GM12801 (cell line): ENCODE data around the gene CHID1.

Experiments used
- CTCF ChIP-seq: IDR thresholded peaks from one replicate; pipeline ENCODE4 v1.5.1; 2011; ENCODE audit warnings: control low read depth; ENCODE audit not compliant: insufficient read length; ENCODE audit errors: extremely low read depth

CHID1 gene

GRCh38 chr11:824292-824880 lies 86.2 kb downstream of the CHID1 start:
- no peak for TF ChIP-seq CTCF

DNA sequence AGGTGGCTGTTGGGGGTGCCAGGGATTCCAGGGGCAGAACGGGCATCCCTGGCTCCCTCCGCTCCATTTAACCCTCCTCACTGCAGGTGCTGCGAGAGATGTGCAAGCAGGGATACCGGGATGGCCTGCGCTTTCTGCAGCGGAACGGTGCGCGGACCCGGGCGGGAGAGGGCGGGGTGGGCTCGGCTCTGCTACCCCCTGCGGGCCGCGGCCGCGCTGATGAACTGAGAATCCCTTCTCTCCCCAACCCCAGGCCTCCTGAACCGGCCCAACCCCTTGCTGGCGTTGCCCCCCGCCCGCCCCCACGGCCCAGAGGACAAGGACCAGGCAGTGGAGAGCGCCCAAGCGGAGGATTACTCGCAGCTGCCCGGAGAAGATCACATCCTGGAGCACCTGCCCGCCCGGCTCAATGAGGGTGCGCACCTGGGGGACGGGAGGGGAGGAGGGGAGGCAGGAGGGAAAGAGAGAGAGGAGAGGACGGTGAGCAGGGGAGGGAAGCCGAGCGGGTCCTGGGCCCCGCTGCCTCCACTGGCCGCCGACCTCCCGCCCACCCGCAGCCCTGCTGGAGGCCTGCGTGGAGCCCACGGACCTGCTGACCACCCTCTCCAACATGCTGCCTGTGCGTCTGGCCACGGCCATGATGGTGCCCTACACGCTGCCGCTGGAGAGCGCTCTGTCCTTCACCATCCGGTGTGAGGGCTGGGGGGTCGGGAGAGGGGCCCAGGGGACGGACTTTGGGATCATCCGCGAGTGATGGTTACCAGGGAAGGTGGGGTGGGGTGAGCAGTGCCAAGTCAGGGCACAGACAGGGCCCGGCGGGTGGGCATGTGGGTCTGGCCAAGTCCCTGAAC lies 86.9 kb downstream of the CHID1 start:
- TF ChIP-seq CTCF = no peak

DNA sequence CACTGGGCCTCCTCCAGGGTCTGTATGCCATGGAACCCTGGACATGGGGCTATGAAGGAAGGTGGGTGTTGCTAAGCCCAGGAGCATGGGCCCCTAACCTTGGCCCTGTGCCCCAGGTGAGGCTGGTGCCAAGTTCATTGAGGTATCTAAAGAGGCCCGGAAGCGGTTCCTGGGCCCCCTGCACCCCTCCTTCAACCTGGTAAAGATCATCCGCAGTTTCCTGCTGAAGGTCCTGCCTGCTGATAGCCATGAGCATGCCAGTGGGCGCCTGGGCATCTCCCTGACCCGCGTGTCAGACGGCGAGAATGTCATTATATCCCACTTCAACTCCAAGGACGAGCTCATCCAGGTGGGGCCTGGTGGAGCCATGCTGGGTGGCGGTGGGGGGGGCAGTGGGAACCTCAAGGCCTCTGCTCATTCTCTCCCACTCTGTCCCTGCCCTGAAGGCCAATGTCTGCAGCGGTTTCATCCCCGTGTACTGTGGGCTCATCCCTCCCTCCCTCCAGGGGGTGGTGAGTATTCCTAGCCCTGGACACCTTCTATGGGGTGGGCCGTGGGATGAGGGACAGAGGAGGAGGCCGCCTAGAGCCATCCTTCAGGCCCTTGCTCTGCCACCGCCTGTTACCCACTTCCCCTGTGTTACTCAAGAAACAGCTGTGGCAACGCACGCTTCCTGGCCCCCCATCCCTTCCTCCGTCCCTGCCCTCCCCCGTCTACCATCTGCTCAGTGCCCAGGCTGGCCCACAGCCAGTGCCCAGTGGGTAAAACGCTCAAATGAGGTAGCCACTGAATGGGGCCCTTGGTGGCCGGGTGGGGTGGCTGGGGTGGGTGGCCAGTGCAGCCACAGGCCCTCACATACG lies 88.9 kb downstream of the CHID1 start:
- TF ChIP-seq CTCF = no peak

DNA sequence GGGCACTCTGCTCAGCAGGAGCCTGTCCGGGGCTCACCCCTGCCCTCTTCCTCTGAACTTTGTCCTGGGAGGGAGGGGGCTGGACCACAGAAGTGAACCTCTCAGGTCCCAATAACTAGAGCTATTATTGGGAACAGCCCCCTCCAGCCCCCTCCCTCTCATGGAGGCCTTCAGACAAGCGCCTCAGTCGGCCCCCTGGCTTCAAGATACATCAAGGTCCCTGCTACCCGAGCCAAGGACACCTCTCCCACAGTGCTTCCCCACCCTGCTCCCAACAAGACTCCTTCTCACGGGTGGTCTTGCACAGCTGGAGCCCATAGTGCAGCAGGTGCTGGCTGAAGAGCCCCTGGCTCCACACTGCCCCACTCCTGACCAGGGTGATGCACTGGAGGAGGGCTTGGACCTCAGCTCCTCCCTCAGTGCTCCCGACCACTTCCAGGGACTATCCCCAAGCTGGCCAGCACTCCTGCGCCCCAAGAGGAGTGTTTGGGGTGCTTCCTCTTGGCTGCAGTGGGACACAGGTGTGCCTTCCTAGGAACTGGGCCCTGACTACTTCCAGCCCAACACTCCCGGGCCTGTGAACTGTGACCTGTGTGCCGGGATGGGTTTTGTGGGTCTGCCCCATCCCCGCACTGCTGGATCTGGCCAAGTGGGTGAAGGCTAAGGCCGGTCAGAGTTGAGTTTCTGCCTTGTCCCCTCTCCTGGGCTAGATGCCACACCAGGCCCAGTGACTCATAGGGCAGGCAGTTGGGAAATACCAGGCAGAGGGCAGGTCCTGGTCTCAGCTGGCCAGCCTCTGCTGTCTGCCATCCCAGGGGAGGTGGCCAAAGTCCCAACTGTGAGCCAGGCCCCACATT lies 89.7 kb downstream of the CHID1 start:
- no peak for TF ChIP-seq CTCF

DNA sequence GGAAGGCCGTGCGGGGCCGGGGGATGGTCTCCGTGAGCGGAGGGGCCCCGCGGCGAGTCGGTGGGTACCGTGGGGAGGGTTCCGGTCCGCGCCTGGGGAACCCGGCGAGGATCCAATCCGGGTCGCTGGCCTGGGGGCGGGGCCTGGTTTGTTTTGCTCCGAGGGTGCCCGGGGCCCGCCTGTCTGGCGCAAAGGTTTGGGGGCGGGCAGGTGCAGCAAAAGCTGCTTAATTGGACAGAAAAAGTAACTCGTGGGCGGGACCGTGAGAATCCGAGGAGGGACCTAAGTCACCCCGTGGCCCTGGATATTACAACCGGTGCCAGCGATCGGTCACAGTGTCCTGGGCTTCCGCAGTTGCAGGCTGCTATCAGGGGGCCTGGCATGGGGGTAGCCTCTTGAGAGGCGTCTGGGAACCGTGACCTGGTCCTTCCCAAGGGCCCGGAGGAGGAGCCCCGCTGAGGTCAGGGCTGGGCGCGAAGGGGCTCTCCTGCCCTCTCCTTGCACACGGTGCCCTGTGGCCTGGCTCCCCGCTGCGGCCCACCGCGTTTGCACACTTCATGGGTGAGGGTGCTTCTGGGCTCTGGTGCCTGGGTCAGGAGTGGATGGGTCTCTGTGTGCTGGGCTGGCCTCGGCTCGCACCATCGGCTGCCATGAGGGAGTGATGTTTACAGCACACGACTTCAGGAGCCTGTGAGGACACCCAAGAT lies 90.5 kb downstream of the CHID1 start:
- no peak for TF ChIP-seq CTCF

DNA sequence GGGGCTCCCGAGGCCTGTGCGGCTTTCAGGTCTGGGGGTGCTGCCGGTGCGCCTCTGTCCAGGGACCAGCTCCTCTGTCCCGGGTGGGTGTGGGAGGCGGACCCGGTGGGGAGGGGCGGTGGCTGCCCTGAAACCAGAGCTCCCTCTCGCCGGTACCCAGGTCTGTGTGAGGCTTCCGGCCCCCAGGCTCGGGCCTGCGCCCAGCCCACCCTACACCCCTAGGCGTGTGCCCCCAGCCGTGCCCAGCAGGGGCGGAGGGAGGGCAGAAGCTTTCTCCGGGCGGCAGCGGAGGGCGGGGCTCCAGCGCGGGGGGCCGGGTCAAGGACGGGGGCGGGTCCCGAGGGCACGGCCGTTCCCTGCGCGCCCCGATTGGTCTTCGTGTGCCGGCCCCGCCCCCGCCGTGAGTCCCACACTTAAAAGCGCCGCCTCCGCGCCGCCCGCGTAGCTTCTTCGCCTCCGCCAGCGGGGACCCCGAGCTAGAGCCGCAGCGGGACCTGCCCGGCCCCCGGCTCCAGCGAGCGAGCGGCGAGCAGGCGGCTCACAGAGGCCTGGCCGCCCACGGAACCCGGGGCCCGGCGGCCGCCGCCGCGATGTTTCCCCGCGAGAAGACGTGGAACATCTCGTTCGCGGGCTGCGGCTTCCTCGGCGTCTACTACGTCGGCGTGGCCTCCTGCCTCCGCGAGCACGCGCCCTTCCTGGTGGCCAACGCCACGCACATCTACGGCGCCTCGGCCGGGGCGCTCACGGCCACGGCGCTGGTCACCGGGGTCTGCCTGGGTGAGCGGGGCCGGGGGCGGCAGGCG lies 91.3 kb downstream of the CHID1 start:
- no peak for TF ChIP-seq CTCF
